ENCODE data around the gene CCL27.

The CCL27 gene

DNA sequence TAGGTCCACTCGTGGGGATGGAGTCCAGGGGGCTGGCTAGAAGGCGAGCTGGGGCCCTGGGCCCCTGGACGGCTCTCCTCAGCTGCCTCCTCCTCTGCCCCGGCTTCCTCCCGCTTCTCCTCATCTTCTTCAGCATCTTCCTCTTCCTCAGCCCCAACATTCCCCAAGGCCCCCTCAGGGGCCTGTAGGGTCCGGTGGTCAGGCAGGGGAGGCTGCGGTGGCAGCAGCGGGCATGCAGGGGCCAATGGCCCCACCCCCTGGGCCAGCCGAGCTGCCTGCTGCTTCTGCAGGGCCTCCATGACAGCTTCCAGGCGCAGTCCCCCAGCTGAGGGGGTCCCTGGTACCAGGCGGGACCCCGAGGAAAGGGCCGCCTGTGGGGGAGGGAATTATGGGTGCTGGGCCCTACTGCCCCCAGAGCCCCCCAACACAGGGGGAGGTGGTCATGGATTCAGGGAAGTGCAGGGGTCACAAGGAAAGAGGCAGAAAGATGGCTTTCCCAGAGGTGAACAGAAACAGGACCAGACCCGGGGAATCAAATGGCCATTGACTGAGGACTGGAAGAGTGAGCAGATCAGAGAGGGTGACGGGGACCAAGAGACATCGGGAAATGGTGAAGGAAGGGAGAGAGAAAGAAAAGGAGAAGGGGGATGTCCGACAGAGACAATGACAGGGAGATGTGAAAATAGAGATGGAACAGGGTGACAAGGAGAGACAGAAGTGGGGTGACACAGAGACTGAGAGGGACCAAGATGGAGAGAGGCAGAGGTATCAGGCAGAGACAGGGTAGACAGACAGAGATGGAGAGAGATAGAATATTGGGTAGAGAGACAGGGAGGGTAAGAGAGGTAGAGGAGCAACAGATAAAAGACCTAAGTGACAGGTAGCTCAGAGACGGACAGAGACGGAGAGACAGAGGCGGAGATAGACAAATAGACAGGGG lies 34.5 kb downstream of the CCL27 start:
- no peak for DNase-seq (ENCODE audit: low read depth in 1 of 2, low spot score in 1 of 2)

DNA sequence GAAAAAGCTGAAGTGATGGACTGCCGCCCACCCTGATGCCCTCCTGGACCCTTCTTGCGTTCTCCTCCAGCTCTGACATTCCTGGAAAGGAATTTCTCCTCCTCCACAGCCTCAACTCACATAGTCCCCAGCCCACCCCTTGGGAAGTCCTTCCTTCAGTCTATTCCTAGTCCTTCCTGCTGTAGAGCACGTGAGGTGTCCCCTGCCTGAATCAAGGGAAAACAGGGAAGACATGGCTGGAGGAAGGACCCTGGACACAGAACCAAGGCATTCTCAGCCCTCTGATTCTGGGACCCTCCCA lies 37.3 kb downstream of the CCL27 start:
- DNase-seq (ENCODE audit: low read depth in 1 of 2, low spot score in 1 of 2): no peak

DNA sequence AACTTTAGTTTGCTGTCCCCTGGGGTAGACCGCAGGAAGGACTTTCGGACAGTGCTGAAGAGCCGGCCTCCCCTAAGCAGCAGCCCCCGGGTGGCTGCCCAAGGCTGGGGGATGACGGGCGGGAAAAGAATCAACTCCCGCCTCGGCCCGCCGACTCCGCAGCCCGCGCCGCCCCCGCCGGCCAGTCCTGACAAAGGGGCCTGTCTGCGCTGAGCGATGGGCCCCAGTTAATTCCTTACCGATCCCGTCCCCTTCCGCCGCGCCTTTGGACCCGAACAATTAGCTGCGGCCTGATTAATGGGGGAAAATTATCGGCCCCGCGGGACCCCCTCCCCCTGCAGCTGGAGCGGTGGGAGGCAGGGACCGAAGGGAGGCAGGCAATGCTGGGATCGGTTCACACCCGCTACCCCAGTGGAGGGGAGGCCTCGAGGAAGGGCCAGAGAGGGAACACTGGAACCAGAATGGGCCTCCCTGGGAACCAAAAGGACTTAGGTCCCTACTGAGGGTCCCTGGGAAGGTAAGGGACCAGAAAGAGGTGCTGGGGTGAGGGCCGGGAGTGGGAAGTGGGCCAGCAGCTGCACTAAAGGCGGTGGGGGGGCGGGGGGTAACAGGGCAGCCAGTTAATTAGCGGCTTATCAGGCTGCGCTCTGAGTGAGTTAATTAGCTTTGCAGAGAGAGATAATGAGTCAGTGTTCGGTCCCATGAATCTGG lies 37.8 kb downstream of the CCL27 start:
- DNase-seq (ENCODE audit: low read depth in 1 of 2, low spot score in 1 of 2): no peak

- DNase-seq (ENCODE audit: low read depth in 1 of 2, low spot score in 1 of 2): no peak
Observed at GRCh38 chr9:34623374-34624235, 38.9 kb downstream of the CCL27 start.

- DNase-seq (ENCODE audit: low read depth in 1 of 2, low spot score in 1 of 2): peak; percentile 69 to 81
Observed at GRCh38 chr9:34620061-34620994, 42.1 kb downstream of the CCL27 start, which contains the start of gene DCTN3. TSS of gene DCTN3 (minus strand) at chr9:34620495. CDS start at chr9:34620464, 31 bp downstream.

- DNase-seq (ENCODE audit: low read depth in 1 of 2, low spot score in 1 of 2): no peak
Observed at GRCh38 chr9:34615132-34615531, 47.3 kb downstream of the CCL27 start.

- peak in 1 of 2 donors; percentile 43 for DNase-seq (ENCODE audit: low read depth in 1 of 2, low spot score in 1 of 2)
Observed at GRCh38 chr9:34612788-34613390, 49.6 kb downstream of the CCL27 start.
